Right atrium auricular region (tissue), 2 donors: ENCODE data around the gene ZNF286A. TPM values are rescaled to one million over a fixed set of nuclear protein-coding genes. Genes with fewer than 3 reads are reported as not detected.
A peak's percentile ranks its signal among the peaks of the same experiment; 100 is the strongest.
"Not testable (repeated sequence)": the region's sequence is repeated elsewhere in the genome, so short reads cannot be mapped to it uniquely, and the experiment has no call there.

Experiments
- DNase-seq: peaks from one replicate; pipeline ENCODE4 v3.0.0-alpha.2; 2019; ENCODE audit warnings: low spot score
- H3K27ac ChIP-seq, 2 donors: fragments of 200-600 bp; sonication (generic); 1 replicate in 1 of 2; 2 replicates in 1 of 2; pipeline ENCODE4 v1.5.1; 2016 to 2019
- H3K27me3 ChIP-seq, 2 donors: fragments of 200-600 bp; sonication (generic); one replicate each; pipeline versions ENCODE4 v1.5.1 to v1.6.0; 2017 to 2019
- H3K36me3 ChIP-seq: fragments of 200-600 bp; sonication (generic); one replicate; pipeline ENCODE4 v1.5.1; 2016
- H3K4me1 ChIP-seq, 2 donors: fragments of 200-600 bp; sonication (generic); one replicate each; pipeline versions ENCODE4 v1.5.1 to v1.6.0; 2017 to 2019
- H3K4me3 ChIP-seq, 2 donors: fragments of 200-600 bp; sonication (generic); 1 replicate in 1 of 2; 2 replicates in 1 of 2; pipeline ENCODE4 v1.5.1; 2017 to 2019; ENCODE audit warnings: mild to moderate bottlenecking in 1 of 2, moderate library complexity in 1 of 2
- H3K9me3 ChIP-seq, 2 donors: fragments of 200-600 bp; sonication (generic); one replicate each; pipeline ENCODE4 v1.5.1; 2019
- CTCF ChIP-seq, 2 donors: fragments of 200-600 bp; sonication (generic); IDR thresholded peaks; one replicate each; pipeline ENCODE4 v1.5.1; 2019; ENCODE audit warnings: antibody characterized with exemption in 2 of 2
- total RNA-seq, 2 donors: library from RNA; depleted of rRNA; stranded (reverse); fragments of >200 nt; gene quantifications; one replicate each; pipeline ENCODE4 v1.1.0, GENCODE V29; 2016

The ZNF286A gene
- 10 to 100 TPM; 20.1 to 26.1 TPM for total RNA-seq

- Histone ChIP-seq H3K4me3 (peak within 1 kb of the TSS; percentile 60 to 62), H3K27ac (peak within 1 kb of the TSS; percentile 45 to 75)
- H3K27me3 ChIP-seq, H3K4me1 ChIP-seq, H3K9me3 ChIP-seq, H3K36me3 ChIP-seq: not testable (repeated sequence)
- peak; percentile 97 for DNase-seq
Observed at GRCh38 chr17:15699413-15699924, at the start of gene ZNF286A. Gene ZNF286A, plus strand, starts transcription at chr17:15699752. Its CDS starts 578 bp downstream, at chr17:15700330.

- Histone ChIP-seq H3K9me3 (no peaks in the 10 kb centered on the region), H3K36me3 (no peaks in the 10 kb centered on the region), H3K4me1 (peaks cover 0 to 42% of the 10 kb centered on the region in 2 donors), H3K27ac (peak overlapping the region; percentile 85 to 86), H3K4me3 (peak overlapping the region; percentile 44 to 64), H3K27me3 (no peaks in the 10 kb centered on the region)
- peak; percentile 71 for DNase-seq
- no peak for TF ChIP-seq CTCF (IDR thresholded peaks at IDR 0.05)
Observed at GRCh38 chr17:15649861-15650421, 49.6 kb upstream of the ZNF286A start.

- Histone ChIP-seq H3K4me1 (peaks cover 0 to 33% of the 10 kb centered on the region in 2 donors), H3K4me3 (peak overlapping the region; percentile 44 to 64), H3K27me3 (no peaks in the 10 kb centered on the region), H3K9me3 (no peaks in the 10 kb centered on the region), H3K27ac (peak overlapping the region; percentile 85 to 86), H3K36me3 (no peaks in the 10 kb centered on the region)
- no peak for TF ChIP-seq CTCF (IDR thresholded peaks at IDR 0.05)
- no peak for DNase-seq
Observed at GRCh38 chr17:15650741-15651582, 48.6 kb upstream of the ZNF286A start.

GRCh38 chr17:15651583-15652110, 47.9 kb upstream of the ZNF286A start:
- H3K36me3 ChIP-seq = no peaks in the 10 kb centered on the region
- no peak for TF ChIP-seq CTCF (IDR thresholded peaks at IDR 0.05)
- peak; percentile 98 for DNase-seq
- peak overlapping the region; percentile 85 to 86 for H3K27ac ChIP-seq
- H3K4me3 ChIP-seq = peak overlapping the region; percentile 44 to 64
- H3K9me3 ChIP-seq = no peaks in the 10 kb centered on the region
- H3K4me1 ChIP-seq = peaks cover 0 to 32% of the 10 kb centered on the region in 2 donors
- H3K27me3 ChIP-seq = no peaks in the 10 kb centered on the region

GRCh38 chr17:15652960-15653359, 46.6 kb upstream of the ZNF286A start:
- H3K4me1 ChIP-seq = peaks cover 0 to 32% of the 10 kb centered on the region in 2 donors
- no peak overlapping the region for H3K4me3 ChIP-seq
- no peaks in the 10 kb centered on the region for H3K9me3 ChIP-seq
- no peaks in the 10 kb centered on the region for H3K27me3 ChIP-seq
- no peak overlapping the region for H3K27ac ChIP-seq
- DNase-seq = no peak
- H3K36me3 ChIP-seq = no peaks in the 10 kb centered on the region
- TF ChIP-seq CTCF (IDR thresholded peaks at IDR 0.05) = no peak

- H3K4me1 ChIP-seq = peaks cover 0 to 30% of the 10 kb centered on the region in 2 donors
- H3K27ac ChIP-seq = not testable (repeated sequence)
Observed at GRCh38 chr17:15654401-15654800, 45.2 kb upstream of the ZNF286A start.

More at GRCh38 chr17:15654401-15654800, 45.2 kb upstream of the ZNF286A start:
- H3K36me3 ChIP-seq, H3K4me3 ChIP-seq, H3K27me3 ChIP-seq, H3K9me3 ChIP-seq, DNase-seq: not testable (repeated sequence)
